ENCODE results near the gene AKR1C8. TPM values are rescaled to one million over a fixed set of nuclear protein-coding genes. Genes with fewer than 3 reads are reported as not detected.
"Not testable (repeated sequence)": the region's sequence is repeated elsewhere in the genome, so short reads cannot be mapped to it uniquely, and the experiment has no call there.

The AKR1C8 gene
- not detected for total RNA-seq
- long read RNA-seq, donor 1, result 0 reads
- long read RNA-seq, donor 2, result 0 reads

- Histone ChIP-seq H3K4me1 (ENCODE audit: low read depth) (no peaks in the 10 kb centered on the region), H3K9me3 (no peaks in the 10 kb centered on the region), H3K36me3 (ENCODE audit: low read depth) (no peaks in the 10 kb centered on the region), H3K4me3 (no peak within 1 kb of the TSS)
- DNase-seq, result no peak
- ATAC-seq, result no peak
- no peak for TF ChIP-seq CTCF (IDR thresholded peaks at IDR 0.05)
- intact Hi-C loops (cut with DNase I, micrococcal nuclease), result no loop called here
These were observed at the start of gene AKR1C8 for GRCh38 chr10:5184987-5185775. Gene AKR1C8, minus strand, starts transcription at chr10:5185150. Its CDS starts 46 bp downstream, at chr10:5185104.

- Histone ChIP-seq H3K4me1 (ENCODE audit: low read depth) (no peaks in the 10 kb centered on the region), H3K4me3 (no peak overlapping the region), H3K9me3 (no peaks in the 10 kb centered on the region), H3K36me3 (ENCODE audit: low read depth) (no peaks in the 10 kb centered on the region)
- ATAC-seq (peak; percentile 94), DNase-seq (peak in 1 of 3 donors; percentile 64)
- intact Hi-C loops (cut with DNase I, micrococcal nuclease), result no loop called here
- TF ChIP-seq CTCF (IDR thresholded peaks at IDR 0.05), result no peak
These were observed 49.3 kb upstream of the AKR1C8 start for GRCh38 chr10:5234106-5234860.

GRCh38 chr10:5233324-5233723 is 48.4 kb upstream of the AKR1C8 start:
- no peak for TF ChIP-seq CTCF (IDR thresholded peaks at IDR 0.05)
- no peak for DNase-seq
- Histone ChIP-seq H3K4me3 (no peak overlapping the region), H3K4me1 (ENCODE audit: low read depth) (no peaks in the 10 kb centered on the region), H3K36me3 (ENCODE audit: low read depth) (no peaks in the 10 kb centered on the region), H3K9me3 (no peaks in the 10 kb centered on the region)
- intact Hi-C loops (cut with DNase I, micrococcal nuclease), result no loop called here
- ATAC-seq, result no peak

- intact Hi-C loops (cut with DNase I, micrococcal nuclease), result no loop called here
- H3K4me3 ChIP-seq, result no peak overlapping the region
- no peak for ATAC-seq
- TF ChIP-seq CTCF (IDR thresholded peaks at IDR 0.05), result no peak
- H3K36me3 ChIP-seq (ENCODE audit: low read depth), result no peaks in the 10 kb centered on the region
- no peaks in the 10 kb centered on the region for H3K9me3 ChIP-seq
- DNase-seq, result no peak
- no peaks in the 10 kb centered on the region for H3K4me1 ChIP-seq (ENCODE audit: low read depth)
These were observed 44.1 kb upstream of the AKR1C8 start for GRCh38 chr10:5229019-5229418.

- H3K9me3 ChIP-seq; DNase-seq; H3K36me3 ChIP-seq (ENCODE audit: low read depth); H3K4me1 ChIP-seq (ENCODE audit: low read depth); ATAC-seq; intact Hi-C loops (cut with DNase I, micrococcal nuclease); H3K4me3 ChIP-seq: not testable (repeated sequence)
These were observed 38.0 kb upstream of the AKR1C8 start for GRCh38 chr10:5222942-5223341.

- intact Hi-C loops (cut with DNase I, micrococcal nuclease), result no loop called here
- Histone ChIP-seq H3K4me3 (no peak overlapping the region), H3K4me1 (ENCODE audit: low read depth) (no peaks in the 10 kb centered on the region), H3K9me3 (no peaks in the 10 kb centered on the region), H3K36me3 (ENCODE audit: low read depth) (no peaks in the 10 kb centered on the region)
- DNase-seq (no peak), ATAC-seq (no peak)
- TF ChIP-seq CTCF (IDR thresholded peaks at IDR 0.05), result no peak
These were observed 34.3 kb upstream of the AKR1C8 start for GRCh38 chr10:5219262-5219661.

All from mucosa of descending colon (tissue), 3 donors.